GM18858 (cell line): Measurements from ENCODE around the gene SLC6A12.

Experiments
- ATAC-seq: cut with Tn5 transposase; IDR thresholded peaks from one replicate; pipeline ENCODE4 v1.9.1; 2021; ENCODE audit not compliant: unreplicated experiment

The SLC6A12 gene

DNA sequence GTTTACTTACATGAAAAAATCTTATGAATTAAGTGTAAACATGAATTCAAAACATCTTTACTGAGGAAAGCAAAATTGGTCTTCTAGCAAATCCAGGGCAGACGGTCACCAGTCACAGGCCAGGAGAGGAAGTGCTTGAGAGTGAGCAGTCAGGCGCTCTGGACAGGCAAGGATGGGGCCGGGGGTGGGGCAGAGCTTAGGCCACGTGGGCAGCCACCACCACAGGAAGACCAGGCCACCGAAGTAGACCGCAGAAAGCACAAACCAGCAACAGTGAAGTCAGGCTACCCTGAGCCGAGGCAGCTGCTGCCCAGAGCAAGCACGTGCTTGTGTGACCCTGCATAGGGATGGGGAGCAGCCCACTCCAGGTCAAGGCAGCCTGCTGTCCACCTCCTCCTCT lies 33.5 kb downstream of the SLC6A12 start:
- ATAC-seq, result no peak

DNA sequence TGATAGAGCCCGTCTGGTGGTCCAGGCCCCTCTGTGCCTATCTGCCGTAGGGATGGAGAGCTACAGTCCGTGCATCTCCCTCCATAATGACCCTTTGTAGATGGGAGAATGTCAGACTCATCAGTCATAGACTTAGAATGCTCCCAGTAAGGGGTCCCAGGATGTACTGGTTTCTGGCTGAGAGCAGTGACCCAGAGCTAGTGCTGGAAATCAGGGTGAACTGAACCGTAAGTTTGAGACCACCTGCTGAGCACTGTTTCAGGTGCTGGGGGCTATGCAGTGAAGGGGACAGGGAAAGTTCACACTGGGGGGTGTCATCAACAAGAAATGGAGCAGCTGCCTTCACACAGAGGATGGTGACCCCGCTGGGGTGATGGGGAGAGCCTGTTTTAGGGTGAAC lies 34.1 kb downstream of the SLC6A12 start:
- ATAC-seq, result no peak

DNA sequence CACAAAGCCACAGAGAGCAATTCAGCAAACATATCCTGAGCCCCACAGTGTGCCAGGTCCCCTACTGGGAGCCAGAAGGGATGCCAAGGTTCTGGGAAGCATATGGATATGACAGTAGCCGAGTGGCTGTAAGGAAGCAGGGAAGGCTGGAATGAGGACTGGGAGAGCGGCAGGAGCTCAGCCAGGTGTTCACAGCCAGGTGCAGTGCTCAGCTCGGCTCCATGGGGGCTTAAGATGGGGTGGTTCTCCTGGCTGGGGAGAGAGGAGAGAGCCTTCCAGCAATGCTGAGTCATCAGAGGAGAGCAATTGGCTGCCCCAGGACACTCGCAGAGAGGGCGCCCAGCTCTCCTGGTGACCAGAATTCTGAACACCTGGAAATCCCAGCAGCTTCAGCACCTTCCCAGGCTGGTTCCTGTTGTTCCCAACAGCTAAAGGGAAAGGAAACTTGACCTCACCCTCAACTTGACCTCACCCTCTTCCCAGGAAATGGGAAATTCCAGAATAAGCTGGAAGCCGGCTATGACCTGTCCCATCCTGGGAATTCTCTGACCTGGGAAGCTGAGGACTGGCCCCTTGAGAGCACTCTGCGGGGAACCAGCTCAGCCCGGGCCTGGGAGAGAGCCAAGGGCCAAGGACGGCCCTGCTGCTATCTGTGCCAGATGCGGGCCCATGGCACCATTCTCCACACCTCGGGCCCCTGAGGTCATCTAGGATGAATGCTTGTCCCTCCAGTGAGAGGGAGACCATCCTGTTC lies 34.6 kb downstream of the SLC6A12 start:
- ATAC-seq, result no peak

DNA sequence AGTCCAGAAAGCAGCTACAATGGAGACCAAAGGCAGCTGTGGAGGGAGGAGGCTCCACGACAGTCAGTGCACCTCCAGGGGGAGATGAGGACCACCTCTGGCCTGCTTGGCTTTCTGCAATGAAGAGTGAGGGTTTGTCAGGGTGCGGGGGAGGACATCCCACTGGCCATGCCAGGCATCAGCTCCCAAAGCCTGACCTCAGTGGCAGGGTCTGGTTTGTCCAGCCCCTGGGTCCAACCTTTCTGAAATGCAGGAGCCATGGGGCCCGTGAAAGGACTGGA lies 35.2 kb downstream of the SLC6A12 start:
- ATAC-seq, result no peak

DNA sequence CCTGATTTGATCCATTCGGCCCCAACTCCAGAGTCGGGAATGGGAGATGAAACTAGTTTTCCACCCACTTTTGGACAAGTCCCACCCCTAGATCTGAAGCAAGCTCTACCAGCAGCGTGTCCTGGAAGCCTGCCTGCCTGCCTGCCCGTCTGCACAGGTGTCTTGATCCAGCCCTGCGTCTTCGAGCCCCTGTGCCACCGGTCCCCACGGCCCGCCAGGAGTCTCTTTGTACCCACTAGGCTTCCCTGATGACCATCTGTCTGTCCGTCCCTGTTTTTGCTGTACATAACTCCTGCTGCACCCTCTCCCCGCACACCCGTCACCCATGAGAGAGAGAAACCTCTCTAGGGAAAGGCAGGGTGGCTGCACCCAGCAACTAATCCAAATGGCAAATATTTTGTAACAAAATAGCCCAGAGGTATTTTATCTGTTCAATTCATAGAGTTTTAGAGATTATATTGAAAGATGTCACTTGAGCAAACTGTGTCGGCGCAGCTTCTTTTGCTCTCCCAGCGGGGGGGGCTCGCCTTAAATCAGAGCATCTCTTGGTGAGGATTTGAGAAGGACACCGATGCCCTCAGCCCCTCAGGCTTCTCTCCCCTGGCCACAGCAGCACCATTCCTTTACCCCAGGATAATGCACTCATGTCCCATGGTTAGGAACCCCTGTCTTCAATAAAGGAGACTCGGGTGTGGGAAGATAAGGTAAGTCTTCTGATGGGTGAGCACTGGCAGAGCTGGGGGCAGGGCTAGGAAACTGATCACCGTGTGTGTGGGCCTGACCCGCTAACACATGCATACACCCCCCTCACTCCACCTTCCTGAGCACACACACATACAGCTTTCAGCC lies 35.8 kb downstream of the SLC6A12 start:
- no peak for ATAC-seq

GRCh38 chr12:177336-177979 lies 36.5 kb downstream of the SLC6A12 start:
- no peak for ATAC-seq

DNA sequence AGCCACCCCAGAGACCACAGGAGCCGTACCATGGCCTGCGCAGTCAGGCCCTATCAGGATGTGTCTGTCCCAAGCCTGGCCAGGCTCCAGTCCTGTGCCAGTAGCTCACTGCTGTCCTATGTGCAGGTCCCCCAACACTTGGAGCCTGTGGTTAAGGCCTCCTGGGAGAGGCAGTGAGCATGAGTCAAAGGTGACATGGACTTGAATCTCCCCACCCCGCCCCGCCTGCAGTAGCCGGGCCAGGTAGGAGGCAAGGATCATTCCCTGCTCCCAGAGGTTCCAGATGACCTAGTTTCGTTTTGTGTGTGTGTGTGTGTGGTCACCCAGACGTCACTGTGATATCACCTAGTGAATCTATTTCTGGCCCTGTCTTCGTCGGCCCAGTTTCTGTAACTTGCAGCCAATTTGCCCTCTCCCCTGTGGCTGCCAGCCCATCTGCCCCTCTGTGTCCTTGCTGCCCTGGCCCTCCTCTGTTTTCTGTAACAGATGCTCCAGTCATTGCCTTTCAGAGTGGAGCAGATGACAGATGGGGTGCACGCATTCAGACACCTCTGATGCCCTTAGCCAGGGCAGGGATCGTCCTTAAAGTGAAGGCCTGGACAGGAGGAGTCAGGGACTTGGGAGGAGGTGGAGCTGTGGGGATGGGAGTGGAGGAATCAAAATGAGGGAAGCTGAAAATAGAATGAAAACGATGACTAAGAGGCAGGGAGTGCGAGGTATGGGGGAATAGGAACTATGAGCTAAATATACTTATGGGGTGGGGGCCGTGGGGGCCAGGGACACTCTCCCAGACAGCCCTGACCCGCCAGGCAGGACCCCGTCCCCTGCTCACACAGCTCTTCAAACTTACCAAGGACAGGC lies 37.4 kb downstream of the SLC6A12 start:
- ATAC-seq, result no peak

GRCh38 chr12:175759-176158 lies 38.2 kb downstream of the SLC6A12 start:
- ATAC-seq, result no peak

DNA sequence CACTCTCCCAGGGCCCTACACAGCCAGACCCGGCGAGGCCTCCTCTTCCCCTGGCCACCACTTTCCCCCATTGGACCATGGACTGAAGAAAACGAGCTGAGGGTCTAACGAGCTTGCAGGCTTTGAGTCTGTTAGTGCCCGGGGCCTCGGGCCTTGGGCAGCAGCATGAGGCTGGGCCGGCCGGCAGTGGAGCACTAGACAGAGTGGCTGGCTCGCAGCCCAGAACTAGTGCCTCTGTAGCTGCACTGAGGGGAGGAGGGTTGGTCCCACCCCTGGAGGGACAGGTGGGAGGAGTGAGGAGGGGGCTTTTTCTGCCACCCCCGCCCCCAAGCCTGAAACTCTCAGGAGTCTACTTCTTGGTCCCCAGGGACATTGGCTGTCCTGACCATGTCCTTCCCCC lies 38.7 kb downstream of the SLC6A12 start:
- ATAC-seq, result no peak

- no peak for ATAC-seq
These were observed 39.4 kb downstream of the SLC6A12 start for GRCh38 chr12:174596-174995.

DNA sequence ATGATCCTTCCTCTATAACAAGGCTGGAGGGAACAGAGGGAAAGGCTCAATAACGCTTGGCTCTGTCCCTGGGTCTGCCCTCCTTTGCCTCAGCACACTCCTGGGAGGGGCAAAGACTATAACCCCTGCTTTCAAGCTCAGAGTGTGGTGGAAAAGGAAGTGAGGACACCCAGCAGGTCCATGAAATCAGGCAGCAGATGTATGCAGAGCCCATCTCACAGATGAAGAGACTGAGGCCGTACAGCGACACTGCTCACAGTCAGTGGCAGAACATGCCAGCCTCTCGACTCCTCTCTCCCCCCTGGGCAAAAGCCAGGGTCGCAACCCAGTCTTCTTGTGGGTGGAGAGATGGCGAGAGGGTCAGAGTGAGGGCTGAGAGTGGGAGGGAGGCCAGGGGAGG lies 39.8 kb downstream of the SLC6A12 start:
- ATAC-seq, result no peak

DNA sequence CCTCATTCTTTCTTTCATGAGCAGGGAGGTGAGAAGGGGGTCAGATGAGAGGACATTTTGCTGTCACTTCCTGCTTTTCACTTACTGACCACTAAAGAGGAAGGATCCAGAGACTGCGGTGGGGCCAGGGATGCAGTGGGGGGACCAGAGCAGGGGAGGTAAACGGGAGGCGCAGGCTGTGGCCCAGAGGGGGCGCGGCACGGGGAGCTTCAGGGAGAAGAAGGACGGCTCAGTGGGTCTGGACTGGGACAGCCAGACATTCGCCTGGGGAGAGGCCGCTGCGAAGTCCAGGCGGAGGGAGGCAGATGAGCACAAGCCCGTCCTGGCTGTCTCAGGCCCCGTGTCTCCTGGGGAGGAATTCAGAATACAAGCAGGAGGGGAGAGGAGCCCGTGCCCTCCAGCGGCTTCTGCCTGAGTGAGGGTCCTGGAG lies 41.2 kb downstream of the SLC6A12 start:
- ATAC-seq, result no peak

DNA sequence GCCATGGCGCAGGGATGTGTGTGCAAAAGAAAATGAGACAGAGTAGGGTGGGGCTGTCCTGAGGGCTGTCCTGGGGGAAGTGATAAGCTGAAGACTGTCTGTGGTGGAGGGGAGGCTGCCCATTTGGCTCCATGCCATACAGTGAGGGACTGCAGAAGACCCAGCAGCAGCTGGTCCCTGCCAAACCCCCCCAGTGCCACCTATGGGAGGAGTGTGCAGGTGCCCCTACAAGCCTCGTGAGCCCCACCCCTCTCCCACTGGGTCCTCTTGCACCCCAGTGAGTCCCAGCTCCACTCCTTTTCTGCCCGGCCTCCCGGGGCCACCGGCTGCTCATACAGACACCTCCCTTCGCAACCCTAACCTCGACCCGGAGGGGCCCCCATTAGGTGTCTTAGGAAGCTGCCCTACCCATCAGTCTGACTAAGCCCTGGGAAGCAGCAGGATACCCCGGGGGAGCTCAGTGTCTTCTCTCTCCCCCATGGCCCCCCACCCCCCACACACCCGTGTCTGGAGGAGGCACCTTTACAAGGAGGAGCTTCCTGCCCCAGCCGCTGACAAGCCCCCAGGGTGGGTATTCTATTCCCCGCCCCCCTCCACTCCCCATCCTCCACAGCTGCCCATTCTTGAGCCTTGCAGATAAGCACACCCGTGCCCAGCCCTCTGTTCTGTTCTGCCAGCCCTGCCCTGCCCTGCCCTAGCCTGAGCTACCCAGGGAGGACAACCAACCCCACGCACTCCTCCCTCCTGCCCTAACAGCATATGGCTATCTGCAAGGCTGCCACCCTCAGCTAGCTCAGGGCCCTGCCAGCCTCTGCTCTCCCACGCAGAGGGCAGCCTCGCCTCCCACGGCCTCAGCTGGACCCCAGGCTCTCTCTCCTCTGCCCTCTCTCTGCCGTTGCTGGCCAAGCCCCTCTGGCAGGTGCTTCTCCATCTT lies 41.9 kb downstream of the SLC6A12 start:
- ATAC-seq, result no peak

- no peak for ATAC-seq
These were observed 42.7 kb downstream of the SLC6A12 start for GRCh38 chr12:171276-171675.

DNA sequence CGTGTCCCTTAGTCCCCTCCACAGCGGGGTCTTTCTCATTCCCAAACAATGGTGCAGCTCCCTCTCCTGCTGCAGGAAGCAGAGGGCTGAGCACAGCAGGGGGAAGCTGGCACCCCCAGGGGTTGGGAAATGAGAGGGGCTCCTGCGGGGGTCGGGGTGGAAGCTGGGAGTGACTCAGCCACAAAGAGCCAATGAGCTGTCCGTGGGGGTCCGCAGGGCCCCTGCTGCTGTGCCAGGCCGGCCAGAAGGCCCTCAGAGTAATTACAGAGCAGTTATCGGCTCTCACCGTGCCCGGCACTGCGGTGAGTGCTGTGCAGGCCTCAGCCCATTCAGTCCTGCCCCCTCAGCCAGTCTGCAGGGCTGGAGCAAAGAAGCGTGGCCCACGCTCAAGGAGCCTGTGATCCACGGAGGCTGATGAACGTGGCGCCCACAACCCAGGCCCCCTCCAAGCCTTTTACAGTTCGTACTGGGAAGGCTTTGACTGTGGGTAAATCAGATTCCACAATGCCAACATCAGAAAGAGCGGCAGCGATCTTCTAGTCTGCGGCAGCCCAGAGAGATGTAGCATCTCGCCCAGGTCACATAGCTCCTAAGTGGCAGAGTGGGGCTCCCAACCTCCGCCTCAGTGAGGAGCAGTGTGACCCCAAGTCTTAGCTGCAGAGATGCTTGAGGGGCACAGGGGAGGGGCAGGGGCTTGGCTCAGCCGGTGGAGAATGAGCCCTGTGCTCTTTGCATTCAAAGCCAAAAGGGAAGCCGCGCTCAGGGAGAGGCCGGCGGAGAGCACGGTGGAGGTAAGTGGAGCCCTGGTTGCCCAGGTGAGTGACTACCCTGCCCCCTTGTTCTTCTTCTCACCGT lies 43.4 kb downstream of the SLC6A12 start:
- ATAC-seq, result no peak

DNA sequence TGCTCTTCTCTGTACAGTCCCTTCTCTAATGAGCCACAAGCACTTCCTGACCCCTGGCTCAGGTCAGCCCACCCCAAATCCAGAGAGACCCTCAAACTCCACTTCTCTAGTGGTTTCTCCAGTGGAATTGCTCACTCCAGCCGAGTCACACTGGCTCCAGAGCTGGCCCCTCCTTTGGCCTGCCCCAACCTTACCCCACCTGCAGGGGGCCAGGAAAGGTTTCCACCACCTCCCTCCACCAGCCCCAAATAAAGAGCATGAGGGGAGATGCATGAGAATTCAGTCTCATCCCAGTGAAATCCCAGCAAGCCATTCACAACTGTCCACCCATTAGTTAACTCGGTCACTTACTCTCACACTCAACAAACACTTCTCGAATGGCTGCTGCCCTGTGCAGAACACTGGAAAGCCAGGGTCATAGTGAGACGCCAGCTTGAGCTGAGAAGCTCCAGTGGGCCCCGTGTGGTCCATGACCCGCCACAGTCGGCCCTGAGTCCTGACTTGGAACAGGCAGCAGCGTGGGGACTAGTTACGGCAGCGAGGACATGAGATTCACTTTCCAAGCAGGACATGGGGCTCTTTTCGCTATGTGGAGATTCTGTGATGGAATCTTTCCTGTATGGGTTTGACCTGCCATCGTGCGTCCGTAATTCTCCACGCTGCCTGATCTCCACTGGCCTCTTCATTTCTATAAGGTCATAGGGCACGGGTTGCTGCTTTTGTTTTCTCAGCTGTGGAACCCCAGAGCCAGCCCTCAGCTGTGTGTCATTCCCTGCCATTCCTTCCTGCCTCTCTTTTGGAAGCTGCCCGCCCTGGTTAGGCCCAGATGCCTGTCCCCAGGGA lies 44.2 kb downstream of the SLC6A12 start:
- ATAC-seq, result no peak

- ATAC-seq, result no peak
These were observed 45.0 kb downstream of the SLC6A12 start for GRCh38 chr12:168763-169525.
